Measurements from ENCODE around the gene PRRC2C.
"Not testable (repeated sequence)": the region's sequence is repeated elsewhere in the genome, so short reads cannot be mapped to it uniquely, and the experiment has no call there.

Gene PRRC2C

GRCh38 chr1:171501305-171502024, 16.1 kb downstream of the PRRC2C start:
- no peak for DNase-seq

DNA sequence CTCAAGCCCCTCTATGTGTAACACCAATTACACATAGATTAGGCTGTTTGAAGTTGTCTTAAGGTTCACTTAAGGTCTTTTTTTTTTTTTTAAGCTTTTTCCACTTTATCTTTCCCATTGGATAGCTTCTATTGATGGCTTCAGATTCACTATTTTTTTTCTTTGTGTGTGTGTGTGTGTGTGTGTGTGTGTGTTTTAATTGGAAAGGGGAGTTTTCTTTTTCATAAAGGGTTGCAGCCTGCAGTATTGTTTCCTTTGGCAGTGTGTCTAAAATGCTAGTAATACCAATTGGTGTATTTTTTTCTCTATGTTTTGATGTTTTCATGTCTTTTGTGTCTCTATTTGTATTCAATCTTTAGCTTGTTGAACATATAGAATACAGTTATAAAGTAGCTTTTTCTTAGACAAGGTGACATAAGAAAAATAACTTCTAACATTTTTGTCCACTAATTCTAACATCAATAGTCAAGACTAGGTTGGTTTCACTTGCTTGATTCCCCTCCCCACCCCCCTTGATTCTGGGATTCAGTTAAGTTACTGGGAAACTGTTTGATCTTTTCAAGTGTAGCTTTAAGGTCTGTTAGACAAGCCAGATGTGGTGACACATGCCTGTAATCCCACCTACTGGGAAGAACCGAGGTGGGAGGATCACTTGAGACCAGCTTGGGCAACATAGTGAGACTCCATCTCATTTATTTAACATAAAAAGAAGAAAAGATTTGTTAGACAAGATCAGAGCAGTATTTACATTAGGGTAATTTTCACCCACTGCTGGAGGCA, 21.4 kb downstream of the PRRC2C start:
- no peak for DNase-seq

GRCh38 chr1:171507435-171507834, 22.1 kb downstream of the PRRC2C start:
- no peak for DNase-seq

GRCh38 chr1:171509191-171509590, 23.9 kb downstream of the PRRC2C start:
- DNase-seq: no peak

- DNase-seq: no peak
Measured at GRCh38 chr1:171513743-171514142, 28.4 kb downstream of the PRRC2C start.

- no peak for DNase-seq
Measured at GRCh38 chr1:171515299-171515698, 30.0 kb downstream of the PRRC2C start.

GRCh38 chr1:171515741-171516140, 30.4 kb downstream of the PRRC2C start:
- DNase-seq: no peak

GRCh38 chr1:171521567-171521966, 36.2 kb downstream of the PRRC2C start:
- DNase-seq: no peak

DNA sequence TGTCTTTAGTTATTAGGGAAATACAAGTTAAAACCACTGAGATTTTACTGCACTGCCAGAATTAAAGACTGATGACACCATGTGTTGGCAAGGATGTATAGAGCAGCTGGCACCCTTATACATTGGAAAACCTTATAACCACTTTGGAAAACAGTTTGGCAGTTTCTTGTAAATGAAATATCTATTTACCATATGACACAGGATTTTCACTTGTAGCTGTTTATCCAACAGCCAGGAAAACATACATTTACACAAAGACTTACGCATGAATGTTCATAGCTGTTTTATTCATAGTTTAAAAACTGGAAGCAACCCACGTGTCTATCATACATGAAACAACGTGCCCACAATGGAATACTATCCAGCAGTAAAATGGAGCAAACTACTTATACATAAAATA, 45.3 kb downstream of the PRRC2C start:
- no peak for DNase-seq

- no peak for DNase-seq
Measured at GRCh38 chr1:171532520-171532919, 47.2 kb downstream of the PRRC2C start.

- DNase-seq: no peak
Measured at GRCh38 chr1:171545523-171545922, 60.2 kb downstream of the PRRC2C start.

DNA sequence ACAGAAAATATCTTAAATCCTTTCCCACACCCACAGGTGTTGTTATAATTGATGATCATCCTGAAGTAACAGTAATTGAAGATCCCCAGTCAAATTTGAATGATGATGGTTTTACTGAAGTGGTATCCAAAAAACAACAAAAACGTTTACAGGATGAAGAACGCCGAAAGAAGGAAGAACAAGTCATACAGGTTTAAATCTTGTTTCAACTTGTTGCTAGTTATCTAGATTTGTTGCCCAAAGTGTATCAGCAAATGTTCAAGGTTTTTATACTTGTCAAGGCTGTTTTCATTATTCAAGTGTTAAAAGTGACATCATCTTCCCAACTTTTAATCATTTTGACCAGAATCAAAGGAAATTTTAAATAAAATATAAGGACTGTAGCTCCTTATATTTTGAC, 64.7 kb downstream of the PRRC2C start:
- no peak for DNase-seq

DNA sequence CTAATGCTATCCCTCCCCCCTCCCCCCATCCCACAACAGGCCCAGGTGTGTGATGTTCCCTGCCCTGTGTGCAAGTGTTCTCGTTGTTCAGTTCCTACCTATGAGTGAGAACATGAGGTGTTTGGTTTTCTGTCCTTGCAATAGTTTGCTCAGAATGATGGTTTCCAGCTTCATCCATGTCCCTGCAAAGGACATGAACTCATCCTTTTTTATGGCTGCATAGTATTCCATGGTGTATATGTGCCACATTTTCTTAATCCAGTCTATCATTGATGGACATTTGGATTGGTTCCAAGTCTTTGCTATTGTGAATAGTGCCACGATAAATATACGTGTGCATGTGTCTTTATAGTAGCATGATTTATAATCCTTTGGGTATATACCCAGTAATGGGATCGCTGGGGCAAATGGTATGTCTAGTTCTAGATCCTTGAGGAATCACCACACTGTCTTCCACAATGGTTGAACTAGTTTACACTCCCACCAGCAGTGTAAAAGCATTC, 65.3 kb downstream of the PRRC2C start:
- DNase-seq: not testable (repeated sequence)

DNA sequence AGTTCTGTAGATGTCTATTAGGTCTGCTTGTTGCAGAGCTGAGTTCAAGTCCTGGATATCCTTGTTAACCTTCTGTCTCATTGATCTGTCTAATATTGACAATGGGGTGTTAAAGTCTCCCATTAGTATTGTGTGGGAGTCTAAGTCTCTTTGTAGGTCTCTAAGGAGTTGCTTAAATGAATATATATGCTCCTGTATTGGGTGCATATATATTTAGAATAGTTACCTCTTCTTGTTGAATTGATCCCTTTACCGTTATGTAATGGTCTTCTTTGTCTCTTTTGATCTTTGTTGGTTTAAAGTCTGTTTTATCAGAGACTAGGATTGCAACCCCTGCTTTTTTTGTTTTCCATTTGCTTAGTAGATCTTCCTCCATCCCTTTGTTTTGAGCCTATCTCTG, 68.6 kb downstream of the PRRC2C start:
- not testable (repeated sequence) for DNase-seq

GRCh38 chr1:171563675-171564074, 78.3 kb downstream of the PRRC2C start:
- no peak for DNase-seq

GRCh38 chr1:171566467-171566866, 81.1 kb downstream of the PRRC2C start:
- DNase-seq: no peak

DNA sequence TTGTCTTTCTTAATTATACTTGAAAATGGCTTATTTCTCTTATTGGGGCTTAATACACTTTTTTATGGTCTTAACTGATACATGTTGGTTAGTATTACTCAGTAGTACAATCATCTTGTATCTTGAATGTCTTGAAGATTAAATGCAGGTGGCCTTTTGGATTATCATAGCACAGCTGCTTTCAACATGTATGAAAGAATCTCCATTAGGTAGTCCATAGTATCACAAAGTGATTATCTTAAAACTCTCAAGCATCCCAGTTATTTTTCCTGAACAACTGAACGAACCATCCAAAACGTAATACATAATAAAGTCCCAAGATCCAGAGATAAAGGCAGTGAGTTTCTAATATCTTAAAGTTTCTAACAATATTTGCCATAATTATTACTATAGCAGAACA, 85.0 kb downstream of the PRRC2C start:
- DNase-seq: no peak

- DNase-seq: no peak
Measured at GRCh38 chr1:171576144-171576543, 90.8 kb downstream of the PRRC2C start.

GRCh38 chr1:171581226-171581625, 95.9 kb downstream of the PRRC2C start:
- no peak for DNase-seq

DNA sequence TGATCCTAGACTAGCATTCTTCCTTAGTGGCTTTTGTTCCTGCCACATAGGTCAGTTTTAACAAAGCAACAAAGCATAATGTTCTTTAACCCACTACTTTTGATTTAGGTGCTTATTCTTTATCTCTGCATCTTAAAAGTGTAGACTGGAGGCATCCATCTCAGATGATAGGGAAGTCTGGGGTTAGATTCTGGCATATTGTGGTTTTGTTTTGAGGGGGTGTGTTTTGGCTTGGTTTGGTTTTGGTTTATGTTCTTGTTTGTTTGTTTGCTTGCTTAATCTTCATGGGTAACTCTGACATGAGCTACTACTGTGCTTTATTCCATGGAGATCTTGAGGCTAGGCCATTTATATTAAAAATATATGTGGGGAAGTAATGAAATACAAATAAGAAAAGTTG, 96.4 kb downstream of the PRRC2C start:
- no peak for DNase-seq

GRCh38 chr1:171582589-171582988, 97.3 kb downstream of the PRRC2C start:
- no peak for DNase-seq

DNA sequence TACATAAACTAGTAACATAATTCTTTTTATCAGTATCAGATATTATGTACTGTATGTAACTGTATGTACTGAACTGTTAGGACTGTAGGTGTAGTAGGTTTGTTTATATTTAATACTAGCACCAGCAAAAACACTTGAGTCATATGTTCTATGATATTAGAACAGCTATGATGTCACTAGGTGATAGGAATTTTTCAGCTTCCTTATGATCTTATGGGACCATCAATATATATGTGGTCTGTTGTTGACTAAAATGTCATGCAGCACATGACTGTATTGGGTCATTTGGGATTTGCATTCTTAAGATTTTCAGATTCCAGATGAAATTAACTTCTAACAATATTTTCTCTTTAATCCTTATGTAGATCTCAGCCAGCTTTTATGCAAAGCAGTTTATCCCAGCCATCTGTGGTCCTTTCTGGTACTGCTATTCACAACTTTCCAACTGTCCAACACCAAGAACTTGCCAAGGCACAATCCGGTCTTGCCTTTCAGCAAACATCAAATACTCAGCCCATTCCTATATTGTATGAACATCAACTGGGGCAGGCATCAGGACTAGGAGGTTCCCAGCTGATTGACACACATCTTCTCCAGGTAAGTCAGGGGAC, 98.4 kb downstream of the PRRC2C start:
- DNase-seq: no peak

GRCh38 chr1:171585715-171586114, 100.4 kb downstream of the PRRC2C start:
- no peak for DNase-seq

GRCh38 chr1:171588230-171588629, 102.9 kb downstream of the PRRC2C start:
- DNase-seq: no peak
